Endothelial cell (in vitro differentiated cells): ENCODE results near the gene BCL2. TPM values are rescaled to one million over a fixed set of nuclear protein-coding genes. Genes with fewer than 3 reads are reported as not detected.
A peak's percentile ranks its signal among the peaks of the same experiment; 100 is the strongest.

Experiments used
- DNase-seq: peaks from one replicate; pipeline ENCODE4 v3.0.0; 2021; ENCODE audit warnings: low spot score
- H3K27ac Mint-ChIP-seq: one replicate; pipeline ENCODE4 v1.8.0; 2021; ENCODE audit warnings: mixed read lengths, inconsistent platforms; ENCODE audit not compliant: unreplicated experiment
- H3K27me3 Mint-ChIP-seq: one replicate; pipeline ENCODE4 v1.8.0; 2021; ENCODE audit warnings: mild to moderate bottlenecking, moderate library complexity, mixed read lengths, inconsistent platforms; ENCODE audit not compliant: unreplicated experiment
- H3K36me3 Mint-ChIP-seq: one replicate; pipeline ENCODE4 v1.8.0; 2021; ENCODE audit warnings: mild to moderate bottlenecking, low read depth, mixed read lengths, inconsistent platforms; ENCODE audit not compliant: unreplicated experiment
- H3K4me1 Mint-ChIP-seq: one replicate; pipeline ENCODE4 v1.8.0; 2021; ENCODE audit warnings: mild to moderate bottlenecking, mixed read lengths, inconsistent platforms; ENCODE audit not compliant: unreplicated experiment
- H3K4me3 Mint-ChIP-seq: one replicate; pipeline ENCODE4 v1.8.0; 2021; ENCODE audit warnings: mild to moderate bottlenecking, mixed read lengths, inconsistent platforms; ENCODE audit not compliant: unreplicated experiment
- H3K9me3 Mint-ChIP-seq: one replicate; pipeline ENCODE4 v1.8.0; 2021; ENCODE audit warnings: mixed read lengths, inconsistent platforms; ENCODE audit not compliant: unreplicated experiment
- CTCF ChIP-seq: fragments of 200-600 bp; sonication (generic); IDR thresholded peaks from one replicate; pipeline ENCODE4 v1.5.0; 2021; ENCODE audit warnings: antibody characterized with exemption; ENCODE audit not compliant: unreplicated experiment
- total RNA-seq: library from RNA; stranded (reverse); fragmentation: NEBNext Ultra II Directional; extraction: Animal tissue kit (Norgen Biotek cat#: 25700); gene quantifications from one replicate; pipeline ENCODE4 v1.2.1, GENCODE V29; 2021; ENCODE audit not compliant: unreplicated experiment

The BCL2 gene
- total RNA-seq, 1 donor from 2014 or later = 9.2 TPM

GRCh38 chr18:63317982-63318888, 1.3 kb downstream of the BCL2 start:
- H3K27ac Mint-ChIP-seq = no peak overlapping the region
- peak; percentile 73 for TF ChIP-seq CTCF
- H3K4me1 Mint-ChIP-seq = peaks cover 34% of the 10 kb centered on the region
- H3K36me3 Mint-ChIP-seq = peaks cover 12% of the 10 kb centered on the region
- peaks cover 17% of the 10 kb centered on the region for H3K27me3 Mint-ChIP-seq
- H3K4me3 Mint-ChIP-seq = peak overlapping the region; percentile 97
- peak; percentile 68 for DNase-seq
- no peaks in the 10 kb centered on the region for H3K9me3 Mint-ChIP-seq

- no peak overlapping the region for H3K27ac Mint-ChIP-seq
- H3K27me3 Mint-ChIP-seq = peaks cover 17% of the 10 kb centered on the region
- TF ChIP-seq CTCF = no peak
- peaks cover 12% of the 10 kb centered on the region for H3K36me3 Mint-ChIP-seq
- H3K9me3 Mint-ChIP-seq = no peaks in the 10 kb centered on the region
- H3K4me1 Mint-ChIP-seq = peaks cover 29% of the 10 kb centered on the region
- no peak for DNase-seq
- peak overlapping the region; percentile 90 for H3K4me3 Mint-ChIP-seq
These were observed 2.0 kb downstream of the BCL2 start for GRCh38 chr18:63317556-63317946.

- Mint-ChIP-seq H3K27me3 (peaks cover 17% of the 10 kb centered on the region), H3K9me3 (no peaks in the 10 kb centered on the region), H3K4me1 (peaks cover 28% of the 10 kb centered on the region), H3K27ac (no peak overlapping the region), H3K4me3 (peak overlapping the region; percentile 90), H3K36me3 (peaks cover 12% of the 10 kb centered on the region)
- TF ChIP-seq CTCF = no peak
- DNase-seq = no peak
These were observed 2.7 kb downstream of the BCL2 start for GRCh38 chr18:63316612-63317555.

GRCh38 chr18:63315876-63316275, 3.7 kb downstream of the BCL2 start:
- no peak for DNase-seq
- peaks cover 12% of the 10 kb centered on the region for H3K27me3 Mint-ChIP-seq
- TF ChIP-seq CTCF = no peak
- peaks cover 8% of the 10 kb centered on the region for H3K36me3 Mint-ChIP-seq
- H3K9me3 Mint-ChIP-seq = no peaks in the 10 kb centered on the region
- H3K27ac Mint-ChIP-seq = no peak overlapping the region
- H3K4me1 Mint-ChIP-seq = peaks cover 25% of the 10 kb centered on the region
- H3K4me3 Mint-ChIP-seq = no peak overlapping the region
